ENCODE data around the gene SMAD6.

SMAD6 gene

GRCh38 chr15:66704019-66704802, 2.2 kb downstream of the SMAD6 start:
- no peak for DNase-seq

GRCh38 chr15:66704803-66705153, 2.7 kb downstream of the SMAD6 start:
- no peak for DNase-seq

GRCh38 chr15:66705277-66706146, 3.5 kb downstream of the SMAD6 start:
- no peak for DNase-seq

- DNase-seq: no peak
Observed at GRCh38 chr15:66706225-66706732, 4.2 kb downstream of the SMAD6 start.

GRCh38 chr15:66706840-66707239, 4.8 kb downstream of the SMAD6 start:
- no peak for DNase-seq

- DNase-seq: no peak
Observed at GRCh38 chr15:66707310-66708082, 5.5 kb downstream of the SMAD6 start.

GRCh38 chr15:66708389-66708788, 6.4 kb downstream of the SMAD6 start:
- no peak for DNase-seq

- no peak for DNase-seq
Observed at GRCh38 chr15:66709884-66710283, 7.8 kb downstream of the SMAD6 start.

GRCh38 chr15:66711260-66711659, 9.2 kb downstream of the SMAD6 start:
- DNase-seq: no peak

- DNase-seq: no peak
Observed at GRCh38 chr15:66711862-66712261, 9.8 kb downstream of the SMAD6 start.

GRCh38 chr15:66713843-66714508, 11.9 kb downstream of the SMAD6 start:
- DNase-seq: no peak

GRCh38 chr15:66714543-66714981, 12.5 kb downstream of the SMAD6 start:
- DNase-seq: no peak

- DNase-seq: no peak
Observed at GRCh38 chr15:66715181-66715624, 13.2 kb downstream of the SMAD6 start.

GRCh38 chr15:66715720-66716655, 14.0 kb downstream of the SMAD6 start:
- DNase-seq: no peak

- DNase-seq: no peak
Observed at GRCh38 chr15:66716656-66717020, 14.6 kb downstream of the SMAD6 start.

GRCh38 chr15:66718220-66718988, 16.4 kb downstream of the SMAD6 start:
- no peak for DNase-seq

GRCh38 chr15:66719471-66719870, 17.4 kb downstream of the SMAD6 start:
- no peak for DNase-seq

GRCh38 chr15:66720206-66721010, 18.4 kb downstream of the SMAD6 start:
- no peak for DNase-seq

GRCh38 chr15:66721020-66721419, 19.0 kb downstream of the SMAD6 start:
- DNase-seq: no peak

GRCh38 chr15:66721501-66721937, 19.5 kb downstream of the SMAD6 start:
- no peak for DNase-seq
